Activated CD8-positive, alpha-beta memory T cell treated with anti-CD3 and anti-CD28 coated beads, Interleukin-2, amount 50 U/mL, for 24 hours (primary cell): ENCODE measurements around the gene FYTTD1.

ENCODE experiments used
- DNase-seq: peaks from one replicate; pipeline ENCODE4 v3.0.0-alpha.2; 2020; ENCODE audit errors: extremely low read depth

Gene FYTTD1

DNA sequence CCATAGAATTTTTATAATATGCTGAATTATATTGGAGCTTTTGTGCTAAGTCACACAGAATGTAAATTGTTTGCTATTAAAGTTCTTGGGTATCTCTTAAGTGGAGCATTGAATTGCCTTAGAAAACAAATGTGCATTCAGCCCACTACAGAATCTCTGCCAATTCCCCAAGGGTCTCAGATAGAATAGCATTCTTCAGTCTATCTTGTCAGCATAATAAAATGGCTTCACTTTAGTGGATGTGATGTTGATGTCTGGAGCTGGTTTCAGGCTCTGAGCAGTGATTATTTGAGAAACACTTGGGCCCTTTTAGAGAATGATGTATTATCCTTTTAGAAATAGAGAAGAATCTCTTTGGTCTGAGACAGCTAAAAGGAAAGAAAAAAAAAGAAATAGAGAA lies 86.6 kb downstream of the FYTTD1 start:
- DNase-seq, result no peak
